ENCODE data around the gene TCP1.

Gene TCP1

GRCh38 chr6:159730332-159730676, 59.1 kb downstream of the TCP1 start:
- DNase-seq = no peak

GRCh38 chr6:159729598-159730331, 59.6 kb downstream of the TCP1 start:
- no peak for DNase-seq

GRCh38 chr6:159728531-159728964, 60.9 kb downstream of the TCP1 start:
- no peak for DNase-seq

Measured in activated CD4-positive, alpha-beta T cell treated with anti-CD3 and anti-CD28 coated beads, Interleukin-2, amount 50 U/mL, for 1 hour (primary cell).